EL (cell line): Measurements from ENCODE around the gene MPI.
"Not testable (repeated sequence)": the region's sequence is repeated elsewhere in the genome, so short reads cannot be mapped to it uniquely, and the experiment has no call there.

ENCODE experiments used
- DNase-seq: peaks from one replicate; pipeline ENCODE4 v3.0.0-alpha.2; 2016

Gene MPI

GRCh38 chr15:74865316-74865715 lies 24.5 kb upstream of the MPI start:
- DNase-seq, result no peak

- peak; percentile 65 for DNase-seq
These were observed 23.8 kb upstream of the MPI start for GRCh38 chr15:74866090-74866489.

GRCh38 chr15:74867466-74868038 lies 22.3 kb upstream of the MPI start:
- DNase-seq, result no peak

- no peak for DNase-seq
These were observed 21.8 kb upstream of the MPI start for GRCh38 chr15:74868059-74868458.

GRCh38 chr15:74869372-74869725 lies 20.5 kb upstream of the MPI start:
- DNase-seq, result no peak

GRCh38 chr15:74869726-74870407 lies 20.0 kb upstream of the MPI start:
- DNase-seq, result no peak

GRCh38 chr15:74870436-74871215 lies 19.2 kb upstream of the MPI start:
- peak; percentile 52 for DNase-seq

GRCh38 chr15:74872702-74873035 lies 17.2 kb upstream of the MPI start:
- DNase-seq, result no peak

GRCh38 chr15:74873036-74873755 lies 16.6 kb upstream of the MPI start, which contains the start of gene SCAMP2:
Gene SCAMP2, minus strand, starts transcription at chr15:74873365. Its CDS starts 110 bp downstream, at chr15:74873255.
- DNase-seq, result peak; percentile 95

GRCh38 chr15:74873756-74874424 lies 16.0 kb upstream of the MPI start:
- DNase-seq, result peak; percentile 31

GRCh38 chr15:74878273-74878672 lies 11.6 kb upstream of the MPI start:
- no peak for DNase-seq

GRCh38 chr15:74882528-74882927 lies 7.3 kb upstream of the MPI start:
- DNase-seq, result no peak

- DNase-seq, result peak; percentile 55
These were observed 5.2 kb upstream of the MPI start for GRCh38 chr15:74884428-74885223.

GRCh38 chr15:74885461-74885860 lies 4.4 kb upstream of the MPI start:
- DNase-seq, result no peak

- DNase-seq, result not testable (repeated sequence)
These were observed 2.2 kb upstream of the MPI start for GRCh38 chr15:74887537-74888193.

GRCh38 chr15:74888716-74889115 lies 1.1 kb upstream of the MPI start:
- DNase-seq, result no peak

- peak; percentile 59 for DNase-seq
These were observed 406 bp upstream of the MPI start for GRCh38 chr15:74889390-74889882.

GRCh38 chr15:74890665-74890960 lies 771 bp downstream of the MPI start:
- no peak for DNase-seq

GRCh38 chr15:74891469-74891868 lies 1.6 kb downstream of the MPI start:
- DNase-seq, result no peak

GRCh38 chr15:74892313-74892712 lies 2.5 kb downstream of the MPI start:
- DNase-seq, result no peak

GRCh38 chr15:74892931-74893330 lies 3.1 kb downstream of the MPI start:
- DNase-seq, result no peak

- DNase-seq, result no peak
These were observed 3.8 kb downstream of the MPI start for GRCh38 chr15:74893627-74894026.
